Body of pancreas (tissue), 4 donors: ENCODE data around the gene TMEM203.

Source experiments
- POLR2A ChIP-seq, 3 donors: fragments of 450-650 bp; IDR thresholded peaks; one replicate each; pipeline ENCODE4 v1.6.1; 2016; ENCODE audit warnings: antibody characterized with exemption in 3 of 3, mild to moderate bottlenecking in 2 of 3
- TF ChIP-seq, protein P1 (sequence below), 7 experiments: fragments of 450-650 bp in 4 of 7; fragments of 200-600 bp in 3 of 7; sonication (generic) in 3 of 7; IDR thresholded peaks; one replicate each; pipeline ENCODE4 v1.5.1; 2016 to 2019; ENCODE audit warnings: antibody characterized with exemption in 7 of 7

DNA sequence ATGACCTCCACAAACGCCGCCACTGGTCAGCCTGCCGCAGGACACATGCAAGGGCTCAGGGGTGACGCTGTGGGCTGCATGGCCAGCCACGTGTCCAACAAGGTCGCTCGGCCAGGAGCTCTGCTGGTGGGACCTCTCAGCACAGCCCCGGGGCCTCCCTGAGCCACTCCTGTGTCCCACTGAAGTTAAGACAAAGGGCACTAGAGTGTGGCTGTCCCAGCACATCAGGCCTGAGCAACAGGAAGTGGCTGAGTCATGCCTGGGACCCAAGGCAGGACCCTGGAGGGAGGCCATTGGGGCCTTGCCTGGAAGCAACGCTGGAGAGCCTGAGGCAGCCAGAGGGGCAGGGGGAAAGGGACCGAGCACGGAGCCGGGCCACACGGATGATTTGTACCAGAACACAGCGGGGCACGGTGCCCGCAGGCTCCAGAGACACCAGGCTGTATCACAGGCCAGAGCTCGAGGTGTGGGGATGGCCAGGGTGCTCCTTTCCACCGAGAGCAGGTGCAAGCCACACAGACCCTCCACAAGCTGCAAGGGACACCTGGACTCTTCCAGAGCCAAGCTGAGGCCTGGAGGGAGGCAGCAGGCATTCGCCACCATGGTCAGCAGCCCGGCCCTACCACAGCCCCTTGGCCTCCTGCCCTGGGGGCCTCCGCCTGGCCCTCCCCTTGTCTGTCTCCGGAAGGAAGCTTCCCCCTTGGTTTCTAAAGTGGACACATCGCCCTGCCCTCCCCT is 27.1 kb downstream of the TMEM203 start:
- TF ChIP-seq, protein P1, sequence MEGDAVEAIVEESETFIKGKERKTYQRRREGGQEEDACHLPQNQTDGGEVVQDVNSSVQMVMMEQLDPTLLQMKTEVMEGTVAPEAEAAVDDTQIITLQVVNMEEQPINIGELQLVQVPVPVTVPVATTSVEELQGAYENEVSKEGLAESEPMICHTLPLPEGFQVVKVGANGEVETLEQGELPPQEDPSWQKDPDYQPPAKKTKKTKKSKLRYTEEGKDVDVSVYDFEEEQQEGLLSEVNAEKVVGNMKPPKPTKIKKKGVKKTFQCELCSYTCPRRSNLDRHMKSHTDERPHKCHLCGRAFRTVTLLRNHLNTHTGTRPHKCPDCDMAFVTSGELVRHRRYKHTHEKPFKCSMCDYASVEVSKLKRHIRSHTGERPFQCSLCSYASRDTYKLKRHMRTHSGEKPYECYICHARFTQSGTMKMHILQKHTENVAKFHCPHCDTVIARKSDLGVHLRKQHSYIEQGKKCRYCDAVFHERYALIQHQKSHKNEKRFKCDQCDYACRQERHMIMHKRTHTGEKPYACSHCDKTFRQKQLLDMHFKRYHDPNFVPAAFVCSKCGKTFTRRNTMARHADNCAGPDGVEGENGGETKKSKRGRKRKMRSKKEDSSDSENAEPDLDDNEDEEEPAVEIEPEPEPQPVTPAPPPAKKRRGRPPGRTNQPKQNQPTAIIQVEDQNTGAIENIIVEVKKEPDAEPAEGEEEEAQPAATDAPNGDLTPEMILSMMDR (IDR thresholded peaks at IDR 0.05) = no peak
- no peak for TF ChIP-seq POLR2A (IDR thresholded peaks at IDR 0.05)
